Psoas muscle (tissue), 8 donors: Measurements from ENCODE around the gene CLSTN2. TPM values are rescaled to one million over a fixed set of nuclear protein-coding genes. Genes with fewer than 3 reads are reported as not detected.

ENCODE experiments used
- ATAC-seq, 4 donors: fragments of 200-7000 bp; cut with Tn5 transposase; one replicate each; pipeline ENCODE4 v1.9.1; 2020; ENCODE audit warnings: moderate library complexity in 3 of 4, mild to moderate bottlenecking in 2 of 4
- DNase-seq, 2 donors: peaks; one replicate each; pipeline ENCODE4 v3.0.0-alpha.2; 2020
- H3K27ac ChIP-seq: fragments of 200-600 bp; one replicate; pipeline ENCODE4 v1.8.0; 2022
- H3K27me3 ChIP-seq, 3 donors: fragments of 200-600 bp in 1 of 3; one replicate each; pipeline versions ENCODE4 v1.6.1 to v1.8.0; 2013 to 2022; ENCODE audit warnings: low read length in 2 of 3, mild to moderate bottlenecking in 2 of 3, moderate library complexity in 1 of 3; ENCODE audit not compliant: insufficient read depth in 3 of 3
- H3K36me3 ChIP-seq, 2 donors: fragments of 200-600 bp in 1 of 2; one replicate each; pipeline versions ENCODE4 v1.6.1 to v1.8.0; 2013 to 2022; ENCODE audit warnings: low read depth in 1 of 2, mild to moderate bottlenecking in 1 of 2, moderate library complexity in 1 of 2; ENCODE audit not compliant: insufficient read depth in 1 of 2
- H3K4me1 ChIP-seq: fragments of 200-600 bp; one replicate; pipeline ENCODE4 v1.8.0; 2022
- H3K4me3 ChIP-seq: fragments of 200-600 bp; one replicate; pipeline ENCODE4 v1.8.0; 2022; ENCODE audit warnings: mild to moderate bottlenecking
- H3K9me3 ChIP-seq: fragments of 200-600 bp; one replicate; pipeline ENCODE4 v1.8.0; 2022
- CTCF ChIP-seq: fragments of 200-600 bp; IDR thresholded peaks from one replicate; pipeline ENCODE4 v1.8.0; 2022; ENCODE audit warnings: antibody characterized with exemption
- WGBS, 3 donors: extraction: QIAGEN DNeasy Blood & Tissue Kit; methylation state at CpG; one replicate each; pipeline versions ENCODE4 v1.1.6 to v1.1.7; 2013; 5-methylcytosine and 5-hydroxymethylcytosine counted together
- intact Hi-C, 2 donors: fragments of 100-400 bp; cut with DNase I; formaldehyde crosslinking; loops; one replicate each; pipeline versions ENCODE4 v1.11.0 to v1.14.2; 2022
- polyA plus RNA-seq, 3 donors: library from polyadenylated mRNA; stranded (reverse); fragments of 200-250 nt; gene quantifications; one replicate each; pipeline ENCODE4 v1.2.3, GENCODE V29; 2013
- total RNA-seq, 4 donors: library from RNA; stranded (reverse); fragmentation: NEBNext Ultra II Directional in 2 of 4; extraction: Animal tissue kit (Norgen Biotek cat#: 25700) in 2 of 4; gene quantifications; one replicate each; pipeline versions ENCODE4 v1.2.1 to v1.2.4, GENCODE V29; 2021 to 2023
- donor health status: healthy with polysubstance abuse.
- donor health status: DM: no; HTN: no; CAD: no; lungs with moderate emphysema.
- donor health status: Bipolar disorder and iron deficiency.
- donor health status: healthy.
- donor health status: DM: yes; HTN: yes; CAD: no.
- donor health status: DM: no; HTN: no; CAD: no.
- donor health status: DM: no; HTN: no; CAD: no.
- donor health status: DM: yes; HTN: yes; CAD: no.

CLSTN2 gene
- total and polyA plus RNA-seq, 7 donors: 0.24 to 5.0 (median 1.5) TPM

- ATAC-seq (no peak), DNase-seq (no peak)
- H3K36me3 ChIP-seq: no peaks in the 10 kb centered on the region
- H3K27ac ChIP-seq: no peak overlapping the region
- no peak for TF ChIP-seq CTCF
- 68 to 76% (median 75%) methylated on average over 5 of the region's 5 CpGs for WGBS, 3 donors
- intact Hi-C loops: no loop called here
- no peak overlapping the region for H3K4me3 ChIP-seq
- no peaks in the 10 kb centered on the region for H3K27me3 ChIP-seq
- no peaks in the 10 kb centered on the region for H3K9me3 ChIP-seq
- no peaks in the 10 kb centered on the region for H3K4me1 ChIP-seq
Measured at GRCh38 chr3:140344601-140345205, 409.7 kb downstream of the CLSTN2 start.

GRCh38 chr3:140347151-140347550 is 412.2 kb downstream of the CLSTN2 start:
- H3K27me3 ChIP-seq: no peaks in the 10 kb centered on the region
- ATAC-seq: no peak
- intact Hi-C loops: no loop called here
- H3K4me1 ChIP-seq: no peaks in the 10 kb centered on the region
- H3K27ac ChIP-seq: no peak overlapping the region
- H3K9me3 ChIP-seq: no peaks in the 10 kb centered on the region
- no peaks in the 10 kb centered on the region for H3K36me3 ChIP-seq
- no peak overlapping the region for H3K4me3 ChIP-seq
- no peak for TF ChIP-seq CTCF
- DNase-seq: no peak

GRCh38 chr3:140349938-140350337 is 415.0 kb downstream of the CLSTN2 start:
- DNase-seq (no peak), ATAC-seq (no peak)
- Histone ChIP-seq H3K27ac (no peak overlapping the region), H3K36me3 (no peaks in the 10 kb centered on the region), H3K4me3 (no peak overlapping the region), H3K9me3 (no peaks in the 10 kb centered on the region), H3K4me1 (no peaks in the 10 kb centered on the region), H3K27me3 (no peaks in the 10 kb centered on the region)
- 74 to 85% (median 77%) methylated on average over 4 of the region's 4 CpGs for WGBS, 3 donors
- TF ChIP-seq CTCF: no peak
- intact Hi-C loops: no loop called here

- no peaks in the 10 kb centered on the region for H3K36me3 ChIP-seq
- no peaks in the 10 kb centered on the region for H3K9me3 ChIP-seq
- H3K27ac ChIP-seq: no peak overlapping the region
- no peak overlapping the region for H3K4me3 ChIP-seq
- ATAC-seq (no peak), DNase-seq (no peak)
- WGBS, 3 donors: 64 to 73% (median 67%) methylated on average over 3 of the region's 3 CpGs
- no peaks in the 10 kb centered on the region for H3K27me3 ChIP-seq
- TF ChIP-seq CTCF: no peak
- intact Hi-C loops: no loop called here
- no peaks in the 10 kb centered on the region for H3K4me1 ChIP-seq
Measured at GRCh38 chr3:140351466-140351865, 416.5 kb downstream of the CLSTN2 start.

GRCh38 chr3:140355481-140355880 is 420.5 kb downstream of the CLSTN2 start:
- no peak for ATAC-seq
- intact Hi-C loops: no loop called here
- H3K4me3 ChIP-seq: no peak overlapping the region
- no peak for TF ChIP-seq CTCF
- H3K27me3 ChIP-seq: no peaks in the 10 kb centered on the region
- no peaks in the 10 kb centered on the region for H3K36me3 ChIP-seq
- H3K9me3 ChIP-seq: no peaks in the 10 kb centered on the region
- DNase-seq: no peak
- H3K4me1 ChIP-seq: no peaks in the 10 kb centered on the region
- WGBS, 3 donors: 87 to 92% (median 87%) methylated on average over 3 of the region's 3 CpGs
- H3K27ac ChIP-seq: no peak overlapping the region
